Liver (tissue), 9 donors: ENCODE data around the gene PLB1. TPM values are rescaled to one million over a fixed set of nuclear protein-coding genes. Genes with fewer than 3 reads are reported as not detected.

Source experiments
- DNase-seq: peaks from one replicate; pipeline ENCODE4 v3.0.0-alpha.2; 2017; ENCODE audit warnings: low spot score
- H3K27ac ChIP-seq, 2 donors: one replicate each; pipeline ENCODE4 v1.7.0; 2013; ENCODE audit warnings: inconsistent platforms in 2 of 2, low read length in 2 of 2, control low read depth in 1 of 2, low read depth in 1 of 2, mild to moderate bottlenecking in 1 of 2
- H3K27me3 ChIP-seq, 4 donors: one replicate each; pipeline versions ENCODE4 v1.6.1 to v1.7.0; 2013; ENCODE audit warnings: low read length in 3 of 4, inconsistent platforms in 1 of 4, mild to moderate bottlenecking in 1 of 4, moderate library complexity in 1 of 4; ENCODE audit not compliant: control insufficient read depth in 4 of 4, insufficient read depth in 4 of 4
- H3K36me3 ChIP-seq, 4 donors: one replicate each; pipeline versions ENCODE4 v1.6.1 to v1.7.0; 2013; ENCODE audit warnings: low read length in 3 of 4, mild to moderate bottlenecking in 3 of 4, low read depth in 1 of 4, moderate library complexity in 1 of 4; ENCODE audit not compliant: control insufficient read depth in 4 of 4, insufficient read depth in 3 of 4
- H3K4me1 ChIP-seq, 4 donors: one replicate each; pipeline versions ENCODE4 v1.6.1 to v1.7.0; 2013; ENCODE audit warnings: low read length in 3 of 4, mild to moderate bottlenecking in 3 of 4, moderate library complexity in 1 of 4; ENCODE audit not compliant: control insufficient read depth in 4 of 4, insufficient read depth in 4 of 4
- H3K4me3 ChIP-seq, 3 donors: one replicate each; pipeline versions ENCODE4 v1.6.1 to v1.7.0; 2013; ENCODE audit warnings: low read length in 3 of 3, control low read depth in 1 of 3, low read depth in 1 of 3, mild to moderate bottlenecking in 1 of 3
- H3K9ac ChIP-seq, 2 donors: one replicate each; pipeline ENCODE4 v1.7.0; 2013; ENCODE audit warnings: low read length in 2 of 2, mild to moderate bottlenecking in 2 of 2, moderate library complexity in 2 of 2, control low read depth in 1 of 2, low read depth in 1 of 2
- H3K9me3 ChIP-seq, 4 donors: one replicate each; pipeline versions ENCODE4 v1.6.1 to v1.7.0; 2013; ENCODE audit warnings: low read length in 3 of 4; ENCODE audit not compliant: control insufficient read depth in 4 of 4
- EGR1 ChIP-seq, 2 donors: IDR thresholded peaks; 2 replicates each; pipeline ENCODE4 v1.6.1; 2016 to 2018; ENCODE audit warnings: antibody characterized with exemption in 2 of 2, low read depth in 2 of 2
- FOXA1 ChIP-seq: IDR thresholded peaks from 2 replicates; pipeline ENCODE4 v1.6.1; 2016; ENCODE audit warnings: antibody characterized with exemption
- FOXA2 ChIP-seq: IDR thresholded peaks from 2 replicates; pipeline ENCODE4 v1.6.1; 2016; ENCODE audit warnings: antibody characterized with exemption
- HNF4A ChIP-seq, 2 donors: conservative IDR thresholded peaks; 2 replicates each; pipeline ENCODE4 v1.6.1; 2016; ENCODE audit warnings: antibody characterized with exemption in 2 of 2, mild to moderate bottlenecking in 2 of 2
- NR2F2 ChIP-seq: IDR thresholded peaks from 2 replicates; pipeline ENCODE4 v1.6.1; 2016; ENCODE audit warnings: antibody characterized with exemption
- RAD21 ChIP-seq, 2 donors: IDR thresholded peaks; 2 replicates each; pipeline ENCODE4 v1.6.1; 2016; ENCODE audit warnings: antibody characterized with exemption in 2 of 2, mild to moderate bottlenecking in 2 of 2
- RXRA ChIP-seq, 2 donors: IDR thresholded peaks; 2 replicates each; pipeline ENCODE4 v1.6.1; 2017 to 2018; ENCODE audit warnings: antibody characterized with exemption in 2 of 2, mild to moderate bottlenecking in 1 of 2
- SP1 ChIP-seq: IDR thresholded peaks from 2 replicates; pipeline ENCODE4 v1.6.1; 2018; ENCODE audit warnings: antibody characterized with exemption, mild to moderate bottlenecking
- TAF1 ChIP-seq: conservative IDR thresholded peaks from 2 replicates; pipeline ENCODE4 v1.6.1; 2016; ENCODE audit warnings: antibody characterized with exemption, mild to moderate bottlenecking
- WGBS: extraction: QIAGEN DNeasy Blood & Tissue Kit; methylation state at CpG from one replicate; pipeline ENCODE4 v1.1.7; 2013; 5-methylcytosine and 5-hydroxymethylcytosine counted together
- polyA plus RNA-seq, 2 donors: library from polyadenylated mRNA; stranded (reverse) in 1 of 2; unstranded in 1 of 2; fragments of 200-250 nt in 1 of 2; fragments of >200 nt in 1 of 2; fragmentation: Nextera tagmentation in 1 of 2; extraction: Ambion mirVana in 1 of 2; gene quantifications; one replicate each; pipeline versions ENCODE4 v1.2.1 to v1.2.3, GENCODE V29; 2013 to 2015
- total RNA-seq, 2 donors: library from RNA; depleted of rRNA; stranded (reverse); fragments of >200 nt; gene quantifications; one replicate each; pipeline ENCODE4 v1.2.3, GENCODE V29; 2014
- TF ChIP-seq, protein P1 (sequence below): fragments of 150-350 bp; IDR thresholded peaks from 2 replicates; pipeline ENCODE4 v1.5.1; 2017; ENCODE audit warnings: improper control_type of control experiment, low read depth, low read length; ENCODE audit not compliant: missing input control
- TF ChIP-seq, protein P2 (sequence below): IDR thresholded peaks from 2 replicates; pipeline ENCODE4 v1.6.1; 2016; ENCODE audit warnings: antibody characterized with exemption, mild to moderate bottlenecking
- TF ChIP-seq, protein P3 (sequence below): IDR thresholded peaks from 2 replicates; pipeline ENCODE4 v1.6.1; 2016; ENCODE audit warnings: antibody characterized with exemption
- TF ChIP-seq, protein P4 (sequence below): IDR thresholded peaks from 2 replicates; pipeline ENCODE4 v1.6.1; 2016; ENCODE audit warnings: antibody characterized with exemption
- donor health status: healthy.
- donor health status: healthy.
- donor health status: healthy.
- donor health status: healthy.
- donor health status: healthy.

The PLB1 gene
- total and polyA plus RNA-seq, 4 donors: 0.58 to 4.5 (median 1.6) TPM

GRCh38 chr2:28465148-28465885 is 30.5 kb upstream of the PLB1 start:
- TF ChIP-seq NR2F2 (no peak), EGR1 (IDR thresholded peaks at IDR 0.05; ENCODE audit: low read depth in 2 of 2) (no peak), FOXA2 (no peak), FOXA1 (no peak), RXRA (IDR thresholded peaks at IDR 0.05) (no peak), HNF4A (conservative IDR thresholded peaks at IDR 0.05) (no peak), TAF1 (no peak)
- TF ChIP-seq, protein P1, sequence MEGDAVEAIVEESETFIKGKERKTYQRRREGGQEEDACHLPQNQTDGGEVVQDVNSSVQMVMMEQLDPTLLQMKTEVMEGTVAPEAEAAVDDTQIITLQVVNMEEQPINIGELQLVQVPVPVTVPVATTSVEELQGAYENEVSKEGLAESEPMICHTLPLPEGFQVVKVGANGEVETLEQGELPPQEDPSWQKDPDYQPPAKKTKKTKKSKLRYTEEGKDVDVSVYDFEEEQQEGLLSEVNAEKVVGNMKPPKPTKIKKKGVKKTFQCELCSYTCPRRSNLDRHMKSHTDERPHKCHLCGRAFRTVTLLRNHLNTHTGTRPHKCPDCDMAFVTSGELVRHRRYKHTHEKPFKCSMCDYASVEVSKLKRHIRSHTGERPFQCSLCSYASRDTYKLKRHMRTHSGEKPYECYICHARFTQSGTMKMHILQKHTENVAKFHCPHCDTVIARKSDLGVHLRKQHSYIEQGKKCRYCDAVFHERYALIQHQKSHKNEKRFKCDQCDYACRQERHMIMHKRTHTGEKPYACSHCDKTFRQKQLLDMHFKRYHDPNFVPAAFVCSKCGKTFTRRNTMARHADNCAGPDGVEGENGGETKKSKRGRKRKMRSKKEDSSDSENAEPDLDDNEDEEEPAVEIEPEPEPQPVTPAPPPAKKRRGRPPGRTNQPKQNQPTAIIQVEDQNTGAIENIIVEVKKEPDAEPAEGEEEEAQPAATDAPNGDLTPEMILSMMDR: no peak
- TF ChIP-seq, protein P2, sequence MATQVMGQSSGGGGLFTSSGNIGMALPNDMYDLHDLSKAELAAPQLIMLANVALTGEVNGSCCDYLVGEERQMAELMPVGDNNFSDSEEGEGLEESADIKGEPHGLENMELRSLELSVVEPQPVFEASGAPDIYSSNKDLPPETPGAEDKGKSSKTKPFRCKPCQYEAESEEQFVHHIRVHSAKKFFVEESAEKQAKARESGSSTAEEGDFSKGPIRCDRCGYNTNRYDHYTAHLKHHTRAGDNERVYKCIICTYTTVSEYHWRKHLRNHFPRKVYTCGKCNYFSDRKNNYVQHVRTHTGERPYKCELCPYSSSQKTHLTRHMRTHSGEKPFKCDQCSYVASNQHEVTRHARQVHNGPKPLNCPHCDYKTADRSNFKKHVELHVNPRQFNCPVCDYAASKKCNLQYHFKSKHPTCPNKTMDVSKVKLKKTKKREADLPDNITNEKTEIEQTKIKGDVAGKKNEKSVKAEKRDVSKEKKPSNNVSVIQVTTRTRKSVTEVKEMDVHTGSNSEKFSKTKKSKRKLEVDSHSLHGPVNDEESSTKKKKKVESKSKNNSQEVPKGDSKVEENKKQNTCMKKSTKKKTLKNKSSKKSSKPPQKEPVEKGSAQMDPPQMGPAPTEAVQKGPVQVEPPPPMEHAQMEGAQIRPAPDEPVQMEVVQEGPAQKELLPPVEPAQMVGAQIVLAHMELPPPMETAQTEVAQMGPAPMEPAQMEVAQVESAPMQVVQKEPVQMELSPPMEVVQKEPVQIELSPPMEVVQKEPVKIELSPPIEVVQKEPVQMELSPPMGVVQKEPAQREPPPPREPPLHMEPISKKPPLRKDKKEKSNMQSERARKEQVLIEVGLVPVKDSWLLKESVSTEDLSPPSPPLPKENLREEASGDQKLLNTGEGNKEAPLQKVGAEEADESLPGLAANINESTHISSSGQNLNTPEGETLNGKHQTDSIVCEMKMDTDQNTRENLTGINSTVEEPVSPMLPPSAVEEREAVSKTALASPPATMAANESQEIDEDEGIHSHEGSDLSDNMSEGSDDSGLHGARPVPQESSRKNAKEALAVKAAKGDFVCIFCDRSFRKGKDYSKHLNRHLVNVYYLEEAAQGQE: no peak
- WGBS: 63% methylated on average over 8 of the region's 8 CpGs
- Histone ChIP-seq H3K27ac (no peak overlapping the region), H3K4me1 (no peaks in the 10 kb centered on the region), H3K9me3 (peaks cover 0 to 5% (median 0%) of the 10 kb centered on the region in 4 donors), H3K9ac (no peak overlapping the region), H3K4me3 (no peak overlapping the region), H3K27me3 (no peaks in the 10 kb centered on the region), H3K36me3 (no peaks in the 10 kb centered on the region)
- DNase-seq: no peak

GRCh38 chr2:28469304-28469703 is 26.6 kb upstream of the PLB1 start:
- no peak overlapping the region for H3K27ac ChIP-seq
- H3K9ac ChIP-seq: no peak overlapping the region
- no peak overlapping the region for H3K4me3 ChIP-seq
- no peaks in the 10 kb centered on the region for H3K27me3 ChIP-seq
- no peaks in the 10 kb centered on the region for H3K4me1 ChIP-seq
- H3K36me3 ChIP-seq: no peaks in the 10 kb centered on the region
- H3K9me3 ChIP-seq: no peaks in the 10 kb centered on the region
- no peak for DNase-seq
- TF ChIP-seq, protein P3, sequence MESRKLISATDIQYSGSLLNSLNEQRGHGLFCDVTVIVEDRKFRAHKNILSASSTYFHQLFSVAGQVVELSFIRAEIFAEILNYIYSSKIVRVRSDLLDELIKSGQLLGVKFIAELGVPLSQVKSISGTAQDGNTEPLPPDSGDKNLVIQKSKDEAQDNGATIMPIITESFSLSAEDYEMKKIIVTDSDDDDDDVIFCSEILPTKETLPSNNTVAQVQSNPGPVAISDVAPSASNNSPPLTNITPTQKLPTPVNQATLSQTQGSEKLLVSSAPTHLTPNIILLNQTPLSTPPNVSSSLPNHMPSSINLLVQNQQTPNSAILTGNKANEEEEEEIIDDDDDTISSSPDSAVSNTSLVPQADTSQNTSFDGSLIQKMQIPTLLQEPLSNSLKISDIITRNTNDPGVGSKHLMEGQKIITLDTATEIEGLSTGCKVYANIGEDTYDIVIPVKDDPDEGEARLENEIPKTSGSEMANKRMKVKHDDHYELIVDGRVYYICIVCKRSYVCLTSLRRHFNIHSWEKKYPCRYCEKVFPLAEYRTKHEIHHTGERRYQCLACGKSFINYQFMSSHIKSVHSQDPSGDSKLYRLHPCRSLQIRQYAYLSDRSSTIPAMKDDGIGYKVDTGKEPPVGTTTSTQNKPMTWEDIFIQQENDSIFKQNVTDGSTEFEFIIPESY: no peak
- TF ChIP-seq FOXA1 (no peak), HNF4A (conservative IDR thresholded peaks at IDR 0.05) (no peak), TAF1 (no peak), RAD21 (IDR thresholded peaks at IDR 0.05) (no peak), RXRA (IDR thresholded peaks at IDR 0.05) (no peak), SP1 (no peak)
- TF ChIP-seq, protein P4, sequence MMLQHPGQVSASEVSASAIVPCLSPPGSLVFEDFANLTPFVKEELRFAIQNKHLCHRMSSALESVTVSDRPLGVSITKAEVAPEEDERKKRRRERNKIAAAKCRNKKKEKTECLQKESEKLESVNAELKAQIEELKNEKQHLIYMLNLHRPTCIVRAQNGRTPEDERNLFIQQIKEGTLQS: no peak
- TF ChIP-seq, protein P2: no peak
- TF ChIP-seq, protein P1: no peak
